Measurements from ENCODE around the gene RSPH3.

RSPH3 gene

GRCh38 chr6:158923805-158924498 lies 76.0 kb downstream of the RSPH3 start:
- no peak for DNase-seq (ENCODE audit: low read depth, low spot score)
- TF ChIP-seq, protein P1, sequence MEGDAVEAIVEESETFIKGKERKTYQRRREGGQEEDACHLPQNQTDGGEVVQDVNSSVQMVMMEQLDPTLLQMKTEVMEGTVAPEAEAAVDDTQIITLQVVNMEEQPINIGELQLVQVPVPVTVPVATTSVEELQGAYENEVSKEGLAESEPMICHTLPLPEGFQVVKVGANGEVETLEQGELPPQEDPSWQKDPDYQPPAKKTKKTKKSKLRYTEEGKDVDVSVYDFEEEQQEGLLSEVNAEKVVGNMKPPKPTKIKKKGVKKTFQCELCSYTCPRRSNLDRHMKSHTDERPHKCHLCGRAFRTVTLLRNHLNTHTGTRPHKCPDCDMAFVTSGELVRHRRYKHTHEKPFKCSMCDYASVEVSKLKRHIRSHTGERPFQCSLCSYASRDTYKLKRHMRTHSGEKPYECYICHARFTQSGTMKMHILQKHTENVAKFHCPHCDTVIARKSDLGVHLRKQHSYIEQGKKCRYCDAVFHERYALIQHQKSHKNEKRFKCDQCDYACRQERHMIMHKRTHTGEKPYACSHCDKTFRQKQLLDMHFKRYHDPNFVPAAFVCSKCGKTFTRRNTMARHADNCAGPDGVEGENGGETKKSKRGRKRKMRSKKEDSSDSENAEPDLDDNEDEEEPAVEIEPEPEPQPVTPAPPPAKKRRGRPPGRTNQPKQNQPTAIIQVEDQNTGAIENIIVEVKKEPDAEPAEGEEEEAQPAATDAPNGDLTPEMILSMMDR (IDR thresholded peaks at IDR 0.05; ENCODE audit: low read depth, low read length): no peak
- in situ Hi-C loops (cut with HindIII; ENCODE audit: low sequenced_read_pairs): no loop called here
- H3K4me3 ChIP-seq (ENCODE audit: low read depth, low read length): no peak overlapping the region

Data from astrocyte of the spinal cord (primary cell).